GM12865 (cell line): ENCODE measurements around the gene PDCL2.

Source experiments
- DNase-seq: peaks from one replicate; pipeline ENCODE4 v3.0.0; 2010; ENCODE audit warnings: low read depth
- H3K4me3 ChIP-seq: 2 replicates; pipeline ENCODE4 v1.5.1; 2011; ENCODE audit warnings: mild to moderate bottlenecking, low read depth, low read length, control low read depth
- TF ChIP-seq, protein P1 (sequence below): IDR thresholded peaks from 2 replicates; pipeline ENCODE4 v1.5.1; 2011; ENCODE audit warnings: low read length, control low read depth, low read depth, inconsistent platforms; ENCODE audit not compliant: insufficient read depth; ENCODE audit errors: missing control alignments

The PDCL2 gene

DNA sequence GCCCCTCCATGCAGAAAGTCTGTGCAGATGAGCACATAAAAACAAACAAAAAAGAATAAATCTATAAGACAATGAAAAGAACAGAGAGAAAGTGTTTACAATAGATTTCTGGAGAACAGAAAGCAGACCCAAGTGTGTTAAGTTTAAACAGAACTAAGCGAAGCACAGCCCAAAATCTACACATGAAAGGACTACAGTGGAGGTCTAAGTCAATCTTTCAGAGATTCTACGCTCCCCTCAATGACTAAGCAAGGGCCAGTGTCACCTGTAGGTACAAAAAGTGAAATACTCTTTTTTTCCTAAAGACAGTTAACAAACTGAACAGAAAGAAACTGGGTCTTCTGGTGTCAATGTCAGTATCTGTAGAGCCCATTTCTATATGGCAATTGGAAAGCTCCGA lies 63.6 kb downstream of the PDCL2 start:
- TF ChIP-seq, protein P1, sequence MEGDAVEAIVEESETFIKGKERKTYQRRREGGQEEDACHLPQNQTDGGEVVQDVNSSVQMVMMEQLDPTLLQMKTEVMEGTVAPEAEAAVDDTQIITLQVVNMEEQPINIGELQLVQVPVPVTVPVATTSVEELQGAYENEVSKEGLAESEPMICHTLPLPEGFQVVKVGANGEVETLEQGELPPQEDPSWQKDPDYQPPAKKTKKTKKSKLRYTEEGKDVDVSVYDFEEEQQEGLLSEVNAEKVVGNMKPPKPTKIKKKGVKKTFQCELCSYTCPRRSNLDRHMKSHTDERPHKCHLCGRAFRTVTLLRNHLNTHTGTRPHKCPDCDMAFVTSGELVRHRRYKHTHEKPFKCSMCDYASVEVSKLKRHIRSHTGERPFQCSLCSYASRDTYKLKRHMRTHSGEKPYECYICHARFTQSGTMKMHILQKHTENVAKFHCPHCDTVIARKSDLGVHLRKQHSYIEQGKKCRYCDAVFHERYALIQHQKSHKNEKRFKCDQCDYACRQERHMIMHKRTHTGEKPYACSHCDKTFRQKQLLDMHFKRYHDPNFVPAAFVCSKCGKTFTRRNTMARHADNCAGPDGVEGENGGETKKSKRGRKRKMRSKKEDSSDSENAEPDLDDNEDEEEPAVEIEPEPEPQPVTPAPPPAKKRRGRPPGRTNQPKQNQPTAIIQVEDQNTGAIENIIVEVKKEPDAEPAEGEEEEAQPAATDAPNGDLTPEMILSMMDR = no peak
- no peak overlapping the region for H3K4me3 ChIP-seq
- DNase-seq = no peak

DNA sequence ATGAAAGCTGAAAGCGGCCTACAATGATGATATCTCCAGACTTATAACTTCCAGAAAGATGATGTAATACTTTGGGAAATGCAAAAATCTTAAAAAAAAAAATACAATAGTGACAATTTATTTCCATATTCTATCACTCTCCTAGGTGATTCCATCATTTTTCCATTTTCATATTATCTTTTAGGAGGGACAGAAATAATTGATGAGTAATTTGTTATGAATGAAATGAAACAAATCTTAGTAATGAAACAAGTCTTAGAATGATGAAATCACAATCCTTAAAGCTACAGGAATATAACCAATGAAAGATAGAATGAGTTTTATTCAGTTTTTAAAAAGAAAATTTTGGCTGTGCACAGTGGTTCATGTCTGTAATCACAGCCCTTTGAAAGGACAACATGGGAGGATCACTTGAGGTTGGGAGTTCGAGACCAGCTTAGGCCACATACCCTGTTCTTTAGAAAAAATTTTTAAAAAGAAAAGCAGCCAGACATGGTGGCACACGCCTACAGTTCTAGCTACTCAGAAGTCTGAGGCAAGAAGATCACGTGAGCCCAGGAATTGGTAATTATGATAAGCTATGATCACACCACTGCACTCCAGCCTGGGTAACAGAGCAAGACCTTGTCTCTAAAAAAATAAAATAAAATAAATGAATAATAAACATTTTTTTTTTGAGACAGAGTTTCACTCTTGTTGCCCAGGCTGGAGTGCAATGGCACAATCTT lies 67.0 kb downstream of the PDCL2 start:
- TF ChIP-seq, protein P1 = no peak
- DNase-seq = no peak
- no peak overlapping the region for H3K4me3 ChIP-seq

DNA sequence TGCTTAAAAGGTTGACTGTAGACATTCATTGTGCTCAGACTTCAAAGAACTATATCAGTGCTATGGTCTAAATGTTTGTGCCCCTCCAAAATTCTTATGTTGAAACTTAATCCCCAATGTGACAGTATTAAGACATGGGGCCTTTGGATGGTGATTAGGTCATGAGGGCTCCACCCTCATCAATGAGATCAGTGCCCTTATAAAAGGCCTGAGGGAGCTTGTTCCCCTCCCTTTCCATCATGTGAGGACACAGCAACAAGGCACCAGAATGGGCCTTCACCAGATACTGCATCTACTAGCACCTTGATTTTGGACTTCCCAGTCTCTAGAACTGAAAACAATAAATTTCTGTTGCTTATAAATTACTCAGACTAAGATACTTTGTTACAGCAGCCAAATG lies 73.6 kb downstream of the PDCL2 start:
- TF ChIP-seq, protein P1 = no peak
- no peak for DNase-seq
- no peak overlapping the region for H3K4me3 ChIP-seq

GRCh38 chr4:55517526-55518229 lies 74.4 kb downstream of the PDCL2 start:
- DNase-seq = peak; percentile 34
- no peak overlapping the region for H3K4me3 ChIP-seq
- TF ChIP-seq, protein P1 = no peak

DNA sequence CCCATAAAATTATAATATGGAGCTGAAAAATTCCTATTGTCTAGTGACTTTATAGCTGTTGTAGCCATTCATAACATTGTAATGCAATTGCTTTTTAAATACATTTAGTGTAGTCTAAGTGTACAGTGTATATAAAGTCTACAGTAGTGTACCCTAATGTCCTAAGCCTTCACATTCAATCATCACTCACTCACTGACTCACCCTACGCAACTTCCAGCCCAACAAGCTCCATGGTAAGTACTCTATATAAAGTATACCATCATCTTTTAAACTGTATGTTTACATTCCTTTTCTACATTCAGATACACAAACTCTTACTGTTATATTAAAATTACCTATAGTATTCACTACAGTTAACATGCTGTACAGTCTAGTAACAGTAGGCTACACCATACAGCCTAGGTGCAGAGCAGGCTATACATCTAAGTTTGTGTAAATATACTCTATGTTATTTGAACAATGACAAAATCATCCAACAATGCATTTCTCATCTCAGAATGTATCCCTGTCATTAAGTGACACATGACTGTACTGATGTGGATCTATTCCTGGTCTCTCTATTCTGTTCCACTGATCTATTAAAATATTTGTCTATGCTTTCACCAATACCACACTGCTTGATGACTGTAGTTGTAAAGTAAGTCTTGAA lies 79.0 kb downstream of the PDCL2 start:
- TF ChIP-seq, protein P1 = no peak
- no peak for DNase-seq
- H3K4me3 ChIP-seq = no peak overlapping the region

- no peak for DNase-seq
- TF ChIP-seq, protein P1 = no peak
- no peak overlapping the region for H3K4me3 ChIP-seq
Measured at GRCh38 chr4:55512077-55512476, 80.0 kb downstream of the PDCL2 start.
